Measurements from ENCODE around the gene CCDC30.
A peak's percentile ranks its signal among the peaks of the same experiment; 100 is the strongest.

The CCDC30 gene

DNA sequence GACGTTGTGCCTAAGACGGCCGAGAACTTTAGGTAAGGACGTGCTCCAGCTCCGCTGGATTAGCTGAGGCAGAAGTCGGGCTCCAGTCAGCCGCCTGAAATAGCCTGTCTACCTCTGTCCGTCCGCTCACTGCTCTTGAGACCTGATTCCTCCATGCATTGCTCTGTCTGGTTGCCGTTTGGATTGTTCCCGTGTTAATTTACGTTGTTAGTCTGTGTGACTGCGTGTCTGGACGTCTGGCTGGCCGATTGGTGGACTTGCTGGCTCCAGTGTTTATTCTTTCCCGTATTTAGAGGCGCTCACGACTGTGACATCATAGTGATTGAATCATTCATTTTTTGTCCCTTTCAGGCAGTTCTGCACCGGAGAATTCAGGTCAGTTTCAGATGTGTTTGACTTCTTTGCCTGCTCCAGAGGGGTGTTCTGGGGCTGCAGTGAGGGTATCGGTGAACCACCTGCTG, 195.8 kb downstream of the CCDC30 start:
- Histone ChIP-seq H3K79me2 (ENCODE audit: insufficient read depth, low read length) (peaks cover 15% of the 10 kb centered on the region), H3K4me2 (ENCODE audit: low read length) (peak overlapping the region; percentile 83), H3K9me3 (ENCODE audit: low read length) (no peaks in the 10 kb centered on the region), H3F3A (ENCODE audit: insufficient read depth, low read length) (no peaks in the 10 kb centered on the region), H3K9me2 (ENCODE audit: low read depth, low read length) (no peaks in the 10 kb centered on the region), H2AFZ (ENCODE audit: low read length) (0 out of 2 replicates have a peak overlapping the region, but pooled peaks have one; percentile 35), H3K4me1 (ENCODE audit: insufficient read depth, low read length, severe bottlenecking) (peaks cover 22% of the 10 kb centered on the region), H3K9ac (ENCODE audit: low read length) (peak overlapping the region; percentile 90), H3K4me3 (ENCODE audit: low read depth, low read length, poor library complexity, severe bottlenecking) (peak overlapping the region; percentile 95), H3K27ac (ENCODE audit: low read depth, low read length, poor library complexity, severe bottlenecking) (peak overlapping the region; percentile 23), H4K20me1 (ENCODE audit: insufficient read depth, low read length) (no peaks in the 10 kb centered on the region), H3K27me3 (ENCODE audit: insufficient read depth, low read length) (no peaks in the 10 kb centered on the region), H3K36me3 (ENCODE audit: insufficient read depth, low read length) (peaks cover 46% of the 10 kb centered on the region)
- TF ChIP-seq EZH2 (IDR thresholded peaks at IDR 0.05; ENCODE audit: borderline replicate concordance, low read length) = no peak
- TF ChIP-seq, protein P1, sequence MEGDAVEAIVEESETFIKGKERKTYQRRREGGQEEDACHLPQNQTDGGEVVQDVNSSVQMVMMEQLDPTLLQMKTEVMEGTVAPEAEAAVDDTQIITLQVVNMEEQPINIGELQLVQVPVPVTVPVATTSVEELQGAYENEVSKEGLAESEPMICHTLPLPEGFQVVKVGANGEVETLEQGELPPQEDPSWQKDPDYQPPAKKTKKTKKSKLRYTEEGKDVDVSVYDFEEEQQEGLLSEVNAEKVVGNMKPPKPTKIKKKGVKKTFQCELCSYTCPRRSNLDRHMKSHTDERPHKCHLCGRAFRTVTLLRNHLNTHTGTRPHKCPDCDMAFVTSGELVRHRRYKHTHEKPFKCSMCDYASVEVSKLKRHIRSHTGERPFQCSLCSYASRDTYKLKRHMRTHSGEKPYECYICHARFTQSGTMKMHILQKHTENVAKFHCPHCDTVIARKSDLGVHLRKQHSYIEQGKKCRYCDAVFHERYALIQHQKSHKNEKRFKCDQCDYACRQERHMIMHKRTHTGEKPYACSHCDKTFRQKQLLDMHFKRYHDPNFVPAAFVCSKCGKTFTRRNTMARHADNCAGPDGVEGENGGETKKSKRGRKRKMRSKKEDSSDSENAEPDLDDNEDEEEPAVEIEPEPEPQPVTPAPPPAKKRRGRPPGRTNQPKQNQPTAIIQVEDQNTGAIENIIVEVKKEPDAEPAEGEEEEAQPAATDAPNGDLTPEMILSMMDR (IDR thresholded peaks at IDR 0.05; ENCODE audit: low read length) = no peak

DNA sequence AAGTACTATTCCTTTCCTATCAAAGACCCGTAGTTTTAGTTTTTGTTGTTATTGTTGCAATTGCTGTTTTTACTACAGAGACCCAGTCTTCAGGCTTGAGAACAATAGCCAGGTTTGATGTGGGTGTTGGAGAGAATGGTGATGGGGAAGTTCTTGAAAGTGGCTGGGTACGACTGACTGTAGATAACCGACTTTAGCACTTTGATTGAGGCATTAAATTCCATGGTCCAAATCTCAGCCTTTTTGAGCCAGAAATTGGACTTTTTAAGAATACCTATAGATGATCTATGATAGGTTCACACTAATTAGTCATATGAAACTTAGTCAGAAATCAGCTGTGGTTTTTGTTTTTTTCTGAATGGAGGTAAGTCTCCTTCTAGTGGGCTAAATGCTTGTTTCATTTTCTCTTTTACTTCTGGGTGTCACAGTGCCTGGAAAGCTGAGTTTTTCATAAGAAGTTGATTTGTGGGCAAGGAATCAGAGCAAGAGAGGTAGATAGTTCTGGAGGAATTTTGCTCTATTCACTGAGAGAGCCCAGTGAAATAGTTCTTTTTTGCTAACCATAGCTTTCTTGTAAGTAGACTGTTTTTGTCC, 197.9 kb downstream of the CCDC30 start:
- no peaks in the 10 kb centered on the region for H3K27me3 ChIP-seq (ENCODE audit: insufficient read depth, low read length)
- H3K4me2 ChIP-seq (ENCODE audit: low read length) = no peak overlapping the region
- no peak overlapping the region for H3K27ac ChIP-seq (ENCODE audit: low read depth, low read length, poor library complexity, severe bottlenecking)
- H3K4me1 ChIP-seq (ENCODE audit: insufficient read depth, low read length, severe bottlenecking) = peaks cover 22% of the 10 kb centered on the region
- no peak overlapping the region for H3K9ac ChIP-seq (ENCODE audit: low read length)
- H2AFZ ChIP-seq (ENCODE audit: low read length) = no peak overlapping the region
- no peaks in the 10 kb centered on the region for H4K20me1 ChIP-seq (ENCODE audit: insufficient read depth, low read length)
- H3F3A ChIP-seq (ENCODE audit: insufficient read depth, low read length) = no peaks in the 10 kb centered on the region
- no peak overlapping the region for H3K4me3 ChIP-seq (ENCODE audit: low read depth, low read length, poor library complexity, severe bottlenecking)
- TF ChIP-seq, protein P1 (IDR thresholded peaks at IDR 0.05; ENCODE audit: low read length) = no peak
- TF ChIP-seq EZH2 (IDR thresholded peaks at IDR 0.05; ENCODE audit: borderline replicate concordance, low read length) = no peak
- peaks cover 15% of the 10 kb centered on the region for H3K79me2 ChIP-seq (ENCODE audit: insufficient read depth, low read length)
- peaks cover 67% of the 10 kb centered on the region for H3K36me3 ChIP-seq (ENCODE audit: insufficient read depth, low read length)
- no peaks in the 10 kb centered on the region for H3K9me3 ChIP-seq (ENCODE audit: low read length)
- no peaks in the 10 kb centered on the region for H3K9me2 ChIP-seq (ENCODE audit: low read depth, low read length)

DNA sequence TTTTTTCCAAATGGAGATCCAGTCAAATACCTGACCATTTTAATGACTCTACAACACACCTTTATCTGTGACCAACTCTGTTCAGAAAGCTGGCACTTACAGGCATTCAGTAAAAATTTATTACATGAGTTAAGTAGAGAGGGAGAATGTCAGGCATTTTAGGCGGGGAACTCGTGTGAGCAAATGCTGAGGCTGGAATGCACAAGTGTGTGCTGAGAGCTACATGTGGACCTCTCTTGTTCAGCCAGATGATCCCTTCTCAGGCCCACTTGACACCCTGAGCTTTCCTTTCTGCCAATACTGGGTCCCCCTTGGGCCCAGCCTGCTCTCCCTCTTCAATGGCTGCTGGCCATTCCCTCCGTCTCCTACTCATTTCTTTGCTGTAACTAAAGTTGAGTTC, 206.8 kb downstream of the CCDC30 start:
- no peaks in the 10 kb centered on the region for H3F3A ChIP-seq (ENCODE audit: insufficient read depth, low read length)
- H3K27ac ChIP-seq (ENCODE audit: low read depth, low read length, poor library complexity, severe bottlenecking) = no peak overlapping the region
- no peak overlapping the region for H2AFZ ChIP-seq (ENCODE audit: low read length)
- no peaks in the 10 kb centered on the region for H3K9me3 ChIP-seq (ENCODE audit: low read length)
- H3K9me2 ChIP-seq (ENCODE audit: low read depth, low read length) = no peaks in the 10 kb centered on the region
- no peaks in the 10 kb centered on the region for H3K79me2 ChIP-seq (ENCODE audit: insufficient read depth, low read length)
- H3K27me3 ChIP-seq (ENCODE audit: insufficient read depth, low read length) = no peaks in the 10 kb centered on the region
- no peaks in the 10 kb centered on the region for H4K20me1 ChIP-seq (ENCODE audit: insufficient read depth, low read length)
- H3K4me2 ChIP-seq (ENCODE audit: low read length) = no peak overlapping the region
- H3K4me3 ChIP-seq (ENCODE audit: low read depth, low read length, poor library complexity, severe bottlenecking) = no peak overlapping the region
- TF ChIP-seq EZH2 (IDR thresholded peaks at IDR 0.05; ENCODE audit: borderline replicate concordance, low read length) = no peak
- TF ChIP-seq, protein P1 (IDR thresholded peaks at IDR 0.05; ENCODE audit: low read length) = no peak
- H3K36me3 ChIP-seq (ENCODE audit: insufficient read depth, low read length) = peaks cover 83% of the 10 kb centered on the region
- no peak overlapping the region for H3K9ac ChIP-seq (ENCODE audit: low read length)
- H3K4me1 ChIP-seq (ENCODE audit: insufficient read depth, low read length, severe bottlenecking) = no peaks in the 10 kb centered on the region

All from OCI-LY1 (cell line).